ENCODE results near the gene NDNF. TPM values are rescaled to one million over a fixed set of nuclear protein-coding genes. Genes with fewer than 3 reads are reported as not detected.

NDNF gene
- total RNA-seq, 1 donor from 2014 or later: 1.3 TPM

GRCh38 chr4:121112530-121112929 is 40.2 kb upstream of the NDNF start:
- Mint-ChIP-seq H3K4me3 (ENCODE audit: unreplicated experiment) (no peak overlapping the region), H3K27ac (ENCODE audit: unreplicated experiment) (no peak overlapping the region), H3K9me3 (ENCODE audit: unreplicated experiment) (no peaks in the 10 kb centered on the region), H3K36me3 (ENCODE audit: unreplicated experiment) (no peaks in the 10 kb centered on the region), H3K27me3 (ENCODE audit: unreplicated experiment) (no peaks in the 10 kb centered on the region), H3K4me1 (ENCODE audit: low read depth, unreplicated experiment) (no peaks in the 10 kb centered on the region)
- no peak for DNase-seq
- peak; percentile 76 for TF ChIP-seq CTCF (IDR thresholded peaks at IDR 0.05; ENCODE audit: partially characterized antibody, unreplicated experiment)

GRCh38 chr4:121108557-121108956 is 36.2 kb upstream of the NDNF start:
- Mint-ChIP-seq H3K36me3 (ENCODE audit: unreplicated experiment) (no peaks in the 10 kb centered on the region), H3K27me3 (ENCODE audit: unreplicated experiment) (no peaks in the 10 kb centered on the region), H3K4me3 (ENCODE audit: unreplicated experiment) (no peak overlapping the region), H3K27ac (ENCODE audit: unreplicated experiment) (no peak overlapping the region), H3K4me1 (ENCODE audit: low read depth, unreplicated experiment) (no peaks in the 10 kb centered on the region), H3K9me3 (ENCODE audit: unreplicated experiment) (no peaks in the 10 kb centered on the region)
- DNase-seq: no peak
- TF ChIP-seq CTCF (IDR thresholded peaks at IDR 0.05; ENCODE audit: partially characterized antibody, unreplicated experiment): no peak

- no peaks in the 10 kb centered on the region for H3K4me1 Mint-ChIP-seq (ENCODE audit: low read depth, unreplicated experiment)
- no peak overlapping the region for H3K27ac Mint-ChIP-seq (ENCODE audit: unreplicated experiment)
- H3K27me3 Mint-ChIP-seq (ENCODE audit: unreplicated experiment): no peaks in the 10 kb centered on the region
- no peak for DNase-seq
- no peaks in the 10 kb centered on the region for H3K9me3 Mint-ChIP-seq (ENCODE audit: unreplicated experiment)
- no peak overlapping the region for H3K4me3 Mint-ChIP-seq (ENCODE audit: unreplicated experiment)
- no peaks in the 10 kb centered on the region for H3K36me3 Mint-ChIP-seq (ENCODE audit: unreplicated experiment)
- TF ChIP-seq CTCF (IDR thresholded peaks at IDR 0.05; ENCODE audit: partially characterized antibody, unreplicated experiment): no peak
Measured at GRCh38 chr4:121107507-121107906, 35.2 kb upstream of the NDNF start.

GRCh38 chr4:121100093-121100775 is 27.9 kb upstream of the NDNF start:
- no peaks in the 10 kb centered on the region for H3K36me3 Mint-ChIP-seq (ENCODE audit: unreplicated experiment)
- no peak overlapping the region for H3K27ac Mint-ChIP-seq (ENCODE audit: unreplicated experiment)
- H3K27me3 Mint-ChIP-seq (ENCODE audit: unreplicated experiment): no peaks in the 10 kb centered on the region

More at GRCh38 chr4:121100093-121100775, 27.9 kb upstream of the NDNF start:
- no peak overlapping the region for H3K4me3 Mint-ChIP-seq (ENCODE audit: unreplicated experiment)
- no peaks in the 10 kb centered on the region for H3K9me3 Mint-ChIP-seq (ENCODE audit: unreplicated experiment)
- H3K4me1 Mint-ChIP-seq (ENCODE audit: low read depth, unreplicated experiment): no peaks in the 10 kb centered on the region
- DNase-seq: no peak
- TF ChIP-seq CTCF (IDR thresholded peaks at IDR 0.05; ENCODE audit: partially characterized antibody, unreplicated experiment): no peak
